Astrocyte of the spinal cord (primary cell): ENCODE measurements around the gene NGEF.

Experiments
- DNase-seq: peaks from one replicate; pipeline ENCODE4 v3.0.0; 2011; ENCODE audit warnings: low read depth, low spot score
- H3K4me3 ChIP-seq: 2 replicates; pipeline ENCODE4 v1.5.1; 2011; ENCODE audit warnings: low read depth, mild to moderate bottlenecking, low read length, moderate library complexity
- in situ Hi-C: cut with HindIII; loops from 2 replicates; pipeline ENCODE4 v1.10.0; 2017; ENCODE audit warnings: low sequenced_read_pairs
- TF ChIP-seq, protein P1 (sequence below): IDR thresholded peaks from 2 replicates; pipeline ENCODE4 v1.5.1; 2012; ENCODE audit warnings: low read depth, mild to moderate bottlenecking, low read length, inconsistent platforms

Gene NGEF

DNA sequence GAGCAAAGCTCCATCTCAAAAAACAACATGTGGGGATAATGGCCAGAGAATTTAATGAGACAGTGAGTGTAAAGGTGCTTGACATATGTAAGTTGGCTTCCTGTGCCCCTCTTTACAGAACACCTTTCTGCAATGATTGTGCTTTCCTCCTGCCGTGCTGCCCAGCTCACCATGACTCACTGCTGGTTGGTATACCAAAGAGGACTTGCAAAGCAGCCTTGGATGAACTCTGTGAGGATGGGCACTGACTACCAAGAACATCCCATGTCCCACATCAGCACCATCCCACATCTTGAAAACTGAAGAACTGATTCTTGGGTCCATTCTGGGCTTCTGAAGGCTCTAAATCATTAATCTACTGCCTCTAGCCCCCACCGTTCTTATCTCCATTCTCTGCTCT, 52.2 kb downstream of the NGEF start:
- in situ Hi-C loops, result no loop called here
- H3K4me3 ChIP-seq, result no peak overlapping the region
- TF ChIP-seq, protein P1, sequence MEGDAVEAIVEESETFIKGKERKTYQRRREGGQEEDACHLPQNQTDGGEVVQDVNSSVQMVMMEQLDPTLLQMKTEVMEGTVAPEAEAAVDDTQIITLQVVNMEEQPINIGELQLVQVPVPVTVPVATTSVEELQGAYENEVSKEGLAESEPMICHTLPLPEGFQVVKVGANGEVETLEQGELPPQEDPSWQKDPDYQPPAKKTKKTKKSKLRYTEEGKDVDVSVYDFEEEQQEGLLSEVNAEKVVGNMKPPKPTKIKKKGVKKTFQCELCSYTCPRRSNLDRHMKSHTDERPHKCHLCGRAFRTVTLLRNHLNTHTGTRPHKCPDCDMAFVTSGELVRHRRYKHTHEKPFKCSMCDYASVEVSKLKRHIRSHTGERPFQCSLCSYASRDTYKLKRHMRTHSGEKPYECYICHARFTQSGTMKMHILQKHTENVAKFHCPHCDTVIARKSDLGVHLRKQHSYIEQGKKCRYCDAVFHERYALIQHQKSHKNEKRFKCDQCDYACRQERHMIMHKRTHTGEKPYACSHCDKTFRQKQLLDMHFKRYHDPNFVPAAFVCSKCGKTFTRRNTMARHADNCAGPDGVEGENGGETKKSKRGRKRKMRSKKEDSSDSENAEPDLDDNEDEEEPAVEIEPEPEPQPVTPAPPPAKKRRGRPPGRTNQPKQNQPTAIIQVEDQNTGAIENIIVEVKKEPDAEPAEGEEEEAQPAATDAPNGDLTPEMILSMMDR, result no peak
- DNase-seq, result no peak

DNA sequence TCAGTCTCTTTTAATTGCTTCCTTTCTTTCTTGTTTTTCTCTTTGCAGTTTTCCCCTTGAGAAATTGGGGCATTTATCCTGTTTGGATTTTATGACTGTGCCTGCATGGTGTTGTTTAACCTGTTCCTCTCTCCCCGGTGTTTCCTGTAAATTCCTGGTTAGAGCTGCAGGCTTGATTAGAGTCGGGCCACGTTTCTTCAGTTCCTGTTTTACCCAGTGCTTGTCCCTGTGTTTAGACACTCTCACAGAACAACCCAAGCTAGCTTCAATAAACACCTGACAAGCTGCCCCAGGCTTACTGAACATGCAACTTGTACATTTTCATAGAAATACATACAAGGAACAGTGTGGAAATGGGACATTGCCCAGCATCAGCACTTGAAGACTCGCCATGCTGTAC, 53.9 kb downstream of the NGEF start:
- in situ Hi-C loops, result no loop called here
- no peak overlapping the region for H3K4me3 ChIP-seq
- no peak for DNase-seq
- TF ChIP-seq, protein P1, result no peak

DNA sequence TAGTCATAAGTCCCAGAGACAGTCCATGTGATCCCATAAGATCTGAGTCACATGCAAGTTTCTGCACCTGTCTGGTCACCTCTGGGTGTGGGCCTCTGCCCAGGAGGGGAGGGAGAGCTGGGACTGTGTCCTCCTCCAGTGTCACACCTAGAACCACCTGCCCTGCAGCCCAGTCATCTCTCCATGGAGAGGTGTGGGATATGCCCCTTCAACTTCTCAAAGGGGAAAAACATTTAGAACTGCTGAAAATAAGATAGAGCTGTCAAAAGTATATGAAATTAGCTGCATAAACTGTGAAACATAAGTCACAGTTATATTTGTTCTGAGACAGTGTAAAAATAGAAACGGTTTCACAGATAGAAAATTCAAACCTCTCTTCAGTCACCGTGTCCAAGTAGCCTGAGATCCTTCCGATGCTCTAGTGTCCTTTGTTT, 55.4 kb downstream of the NGEF start:
- in situ Hi-C loops, result no loop called here
- TF ChIP-seq, protein P1, result no peak
- no peak for DNase-seq
- H3K4me3 ChIP-seq, result no peak overlapping the region

DNA sequence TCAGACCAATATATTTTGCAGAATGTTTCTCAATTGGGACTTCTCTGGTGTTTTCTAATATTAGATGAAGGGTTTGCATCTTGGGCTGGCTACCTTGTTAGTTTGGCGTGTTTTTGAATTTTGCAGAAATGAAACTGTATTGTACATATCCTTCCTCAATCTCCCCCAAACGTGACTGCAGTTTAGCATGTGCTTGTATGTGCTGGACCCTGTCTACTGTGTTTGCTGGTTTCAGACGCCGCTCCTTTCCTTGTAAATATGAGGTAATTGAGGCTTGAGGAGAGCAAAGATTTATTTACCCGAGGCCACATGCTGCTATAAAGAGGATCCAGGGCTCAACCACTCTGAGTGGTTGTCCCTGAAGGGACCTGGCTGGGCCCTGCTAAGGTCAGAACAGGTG, 57.2 kb downstream of the NGEF start:
- in situ Hi-C loops, result no loop called here
- H3K4me3 ChIP-seq, result no peak overlapping the region
- no peak for DNase-seq
- TF ChIP-seq, protein P1, result no peak

DNA sequence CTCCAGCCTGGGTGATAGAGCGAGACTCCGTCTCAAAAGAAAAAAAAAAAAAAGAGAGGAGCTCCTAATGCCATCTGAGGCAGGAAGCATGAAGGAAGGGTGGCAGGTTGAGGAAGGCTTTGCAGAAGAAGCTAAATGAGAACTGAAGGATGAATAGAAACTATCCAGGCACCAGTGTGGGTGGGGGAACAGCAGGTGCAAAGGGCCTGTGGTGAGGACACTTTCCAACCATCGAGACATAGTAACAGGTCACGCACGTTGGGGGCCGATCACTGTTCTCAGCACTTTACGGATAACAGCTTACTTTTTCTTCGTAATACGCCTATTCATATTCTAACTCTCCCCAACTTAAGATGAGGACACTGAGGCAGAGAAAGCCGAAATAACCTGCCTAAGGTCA, 58.4 kb downstream of the NGEF start:
- in situ Hi-C loops, result no loop called here
- TF ChIP-seq, protein P1, result no peak
- H3K4me3 ChIP-seq, result no peak overlapping the region
- no peak for DNase-seq

DNA sequence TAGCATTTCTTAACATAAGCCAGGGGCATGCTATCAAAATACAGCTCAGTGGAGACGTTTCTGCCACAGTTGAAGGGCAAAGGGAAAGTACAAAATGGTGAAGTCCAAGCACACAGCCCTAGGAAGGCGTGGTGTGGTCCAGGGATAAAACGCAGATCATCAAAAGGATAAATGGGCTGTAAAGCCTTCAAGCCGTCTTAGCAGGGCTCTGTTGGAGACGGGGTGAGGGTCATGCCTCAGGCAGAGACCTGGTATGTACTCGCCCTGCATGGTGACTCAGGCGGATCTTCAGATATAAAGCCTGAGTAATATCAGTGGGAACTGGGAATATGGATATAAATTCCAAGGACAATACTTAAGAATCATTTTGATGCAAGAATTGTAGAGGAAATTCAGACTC, 61.2 kb downstream of the NGEF start:
- no peak for DNase-seq
- TF ChIP-seq, protein P1, result no peak
- H3K4me3 ChIP-seq, result no peak overlapping the region
- in situ Hi-C loops, result no loop called here

DNA sequence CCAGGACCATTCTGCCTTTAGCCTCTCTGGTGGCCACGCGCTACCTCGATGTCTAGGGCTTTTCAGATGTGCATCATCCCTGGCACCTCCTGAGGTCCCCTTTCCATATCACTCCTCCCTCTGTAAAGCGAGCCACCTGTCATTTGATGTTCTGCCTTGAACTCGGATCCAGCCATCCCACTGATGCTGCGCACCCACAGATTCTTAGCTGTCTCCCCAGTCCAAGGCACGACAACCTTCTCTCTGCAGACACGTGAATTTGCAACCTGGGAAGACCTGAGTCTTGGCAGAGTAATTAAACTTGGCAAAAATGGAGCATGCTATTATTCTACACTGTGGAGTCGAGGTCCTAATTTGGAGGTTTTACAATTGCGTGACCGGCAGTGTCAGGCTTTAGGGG, 61.9 kb downstream of the NGEF start:
- TF ChIP-seq, protein P1, result no peak
- DNase-seq, result no peak
- in situ Hi-C loops, result no loop called here
- H3K4me3 ChIP-seq, result no peak overlapping the region
